ENCODE measurements around the gene ENOX1.

DNA sequence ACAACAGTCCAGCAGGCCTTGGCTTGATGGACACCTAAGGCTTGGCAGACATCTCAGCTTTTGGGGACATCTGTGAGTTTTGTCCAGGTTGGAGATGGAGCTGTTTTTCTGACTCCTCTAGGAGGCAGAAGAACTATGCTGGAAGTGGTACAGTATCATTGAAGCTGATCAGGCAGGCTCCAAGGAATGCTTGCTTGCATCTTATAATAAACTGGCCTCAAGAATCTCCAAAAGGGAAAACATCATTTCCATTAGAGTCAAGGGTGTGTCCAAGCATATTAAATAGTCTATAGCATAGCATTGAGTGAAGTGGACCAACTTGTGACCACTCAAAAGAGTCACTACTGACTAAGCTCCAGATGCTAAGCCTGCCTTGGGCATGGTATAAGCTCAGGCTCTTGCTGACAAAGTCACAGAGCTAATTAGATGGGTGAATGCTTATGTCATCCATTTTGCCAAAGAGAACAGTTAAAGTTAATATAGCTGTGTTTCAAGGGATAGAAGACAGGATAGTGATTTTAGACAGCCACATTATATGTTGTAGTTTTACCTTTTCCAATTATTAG lies 547.4 kb downstream of the ENOX1 start:
- no peak for TF ChIP-seq CTCF (IDR thresholded peaks at IDR 0.05)
- TF ChIP-seq POLR2A (IDR thresholded peaks at IDR 0.05) = no peak
